Measurements from ENCODE around the gene TIGAR.

The TIGAR gene

GRCh38 chr12:4380332-4380731 lies 59.3 kb downstream of the TIGAR start:
- DNase-seq = no peak

- no peak for DNase-seq
Observed at GRCh38 chr12:4383304-4383865, 62.4 kb downstream of the TIGAR start.

DNA sequence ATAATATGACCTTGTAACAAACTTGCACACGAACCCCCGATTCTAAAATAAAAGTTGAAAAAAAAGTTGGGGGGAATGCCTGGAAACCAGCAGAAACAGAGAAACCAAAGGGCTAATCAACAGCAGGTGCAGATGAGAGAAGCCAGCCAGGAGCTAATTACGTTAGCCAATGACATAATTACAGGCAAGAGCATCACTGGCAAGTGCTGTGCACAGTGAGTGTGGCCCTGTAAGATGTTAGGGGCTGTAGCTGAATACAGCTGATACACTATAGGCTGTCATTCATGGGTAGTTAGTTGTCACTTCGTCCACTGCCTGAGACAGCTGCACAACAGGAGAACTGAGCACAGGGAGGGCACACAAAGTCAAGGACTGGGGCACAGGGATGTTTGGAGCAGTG lies 65.8 kb downstream of the TIGAR start:
- no peak for DNase-seq

GRCh38 chr12:4387607-4388006 lies 66.6 kb downstream of the TIGAR start:
- DNase-seq = no peak

- no peak for DNase-seq
Observed at GRCh38 chr12:4388032-4388431, 67.0 kb downstream of the TIGAR start.

DNA sequence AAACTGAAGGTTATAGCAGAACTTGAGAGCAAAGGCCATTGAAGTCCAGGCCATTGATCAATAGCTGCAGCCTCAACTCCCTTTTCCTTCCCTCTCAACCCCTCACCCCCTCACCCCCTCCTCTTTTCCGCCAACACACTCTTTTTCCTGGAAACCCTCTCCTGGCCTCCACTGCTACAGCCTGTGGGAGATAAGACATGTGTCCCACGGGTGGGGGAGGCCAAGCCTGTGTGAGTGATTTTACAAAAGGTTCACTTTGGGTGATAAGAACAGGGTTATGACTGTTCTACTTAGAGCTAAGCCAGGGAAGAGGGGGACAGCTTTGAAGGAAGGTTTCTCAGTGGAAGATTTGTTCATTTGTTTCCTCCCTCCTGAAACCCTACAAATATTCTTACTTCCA lies 67.6 kb downstream of the TIGAR start:
- DNase-seq = no peak

- no peak for DNase-seq
Observed at GRCh38 chr12:4392223-4392742, 71.3 kb downstream of the TIGAR start.

GRCh38 chr12:4393211-4393610 lies 72.2 kb downstream of the TIGAR start:
- no peak for DNase-seq

GRCh38 chr12:4395818-4396217 lies 74.8 kb downstream of the TIGAR start:
- DNase-seq = no peak

DNA sequence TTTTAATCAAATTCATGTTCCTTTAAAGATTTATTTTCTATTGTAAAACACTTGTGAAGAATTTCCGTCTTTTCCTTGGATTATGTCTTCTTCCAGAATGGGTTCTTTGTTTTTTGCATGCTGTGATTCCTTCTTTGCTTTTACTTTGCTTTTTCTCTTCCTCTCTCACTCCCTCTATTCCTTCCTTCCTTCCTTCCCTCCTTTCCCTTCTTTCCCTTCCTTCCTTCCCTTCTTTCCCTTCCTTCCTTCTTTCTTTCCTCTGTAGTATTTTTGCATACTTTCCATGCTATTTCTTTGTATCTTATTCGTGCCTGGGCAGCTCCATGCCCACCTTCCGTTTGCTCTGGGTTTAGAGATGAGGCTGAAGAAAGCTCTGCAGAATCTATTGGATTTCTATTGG lies 80.1 kb downstream of the TIGAR start:
- DNase-seq = no peak

DNA sequence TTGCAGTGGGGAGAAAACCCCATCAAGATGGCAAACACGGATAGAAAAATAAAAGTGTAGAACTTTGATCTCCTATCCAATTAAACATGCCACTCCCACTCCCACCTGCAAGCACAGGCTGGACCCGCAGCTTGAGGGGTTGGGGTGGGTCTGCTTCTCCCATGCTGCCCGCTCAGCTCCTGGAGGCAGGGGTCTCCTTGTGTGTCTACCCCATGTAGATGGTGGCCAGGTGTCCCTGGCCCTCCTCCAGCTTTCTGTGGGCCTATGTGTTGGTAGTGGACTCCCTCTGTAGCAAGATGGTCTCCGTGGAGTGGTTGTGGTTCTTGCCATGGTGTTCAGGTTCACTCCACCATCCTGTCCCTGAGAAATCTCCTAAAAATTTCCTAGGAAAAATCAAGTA lies 82.0 kb downstream of the TIGAR start:
- DNase-seq = no peak

All from NCI-H510A treated with DMSO at 0.1 percent for 48 hours (cell line).